Natural killer cell treated with Interleukin-12 subunit alpha and Interleukin-12 subunit beta and Interleukin-15 and Interleukin-18, amount 100 ng/mL, for 72 hours (primary cell): ENCODE results near the gene DGKQ. TPM values are rescaled to one million over a fixed set of nuclear protein-coding genes. Genes with fewer than 3 reads are reported as not detected.
"Not testable (repeated sequence)": the region's sequence is repeated elsewhere in the genome, so short reads cannot be mapped to it uniquely, and the experiment has no call there.

Experiments used
- ATAC-seq, 2 donors: fragments of 150-1000 bp; cut with Tn5 transposase in 1 of 2; sonication (Bioruptor Pico), chemical (Tn5 transposase) in 1 of 2; 2 replicates each; pipeline ENCODE4 v1.10.0; 2021
- DNase-seq: peaks from one replicate; pipeline ENCODE4 v3.0.0; 2022; ENCODE audit warnings: low spot score
- H3K27ac Mint-ChIP-seq, 2 donors: 1 replicate in 1 of 2; 2 replicates in 1 of 2; pipeline ENCODE4 v1.8.0; 2022; ENCODE audit warnings: mixed read lengths in 2 of 2, mild to moderate bottlenecking in 1 of 2, moderate library complexity in 1 of 2
- H3K27me3 Mint-ChIP-seq, 2 donors: 1 replicate in 1 of 2; 2 replicates in 1 of 2; pipeline ENCODE4 v1.8.0; 2022; ENCODE audit warnings: mixed read lengths in 2 of 2
- H3K36me3 Mint-ChIP-seq: one replicate; pipeline ENCODE4 v1.8.0; 2022; ENCODE audit warnings: mixed read lengths
- H3K4me1 Mint-ChIP-seq, 2 donors: 1 replicate in 1 of 2; 2 replicates in 1 of 2; pipeline ENCODE4 v1.8.0; 2022; ENCODE audit warnings: low read depth in 2 of 2, mixed read lengths in 2 of 2, mild to moderate bottlenecking in 1 of 2
- H3K4me3 Mint-ChIP-seq: one replicate; pipeline ENCODE4 v1.8.0; 2022; ENCODE audit warnings: mixed read lengths
- H3K9me3 Mint-ChIP-seq: 2 replicates; pipeline ENCODE4 v1.8.0; 2022; ENCODE audit warnings: mixed read lengths
- total RNA-seq, 2 donors: library from RNA; stranded (reverse); gene quantifications; one replicate each; pipeline ENCODE4 v1.2.3, GENCODE V29; 2022

The DGKQ gene
- total RNA-seq, 2 donors from 2014 or later, result 15.4 to 19.6 TPM

DNA sequence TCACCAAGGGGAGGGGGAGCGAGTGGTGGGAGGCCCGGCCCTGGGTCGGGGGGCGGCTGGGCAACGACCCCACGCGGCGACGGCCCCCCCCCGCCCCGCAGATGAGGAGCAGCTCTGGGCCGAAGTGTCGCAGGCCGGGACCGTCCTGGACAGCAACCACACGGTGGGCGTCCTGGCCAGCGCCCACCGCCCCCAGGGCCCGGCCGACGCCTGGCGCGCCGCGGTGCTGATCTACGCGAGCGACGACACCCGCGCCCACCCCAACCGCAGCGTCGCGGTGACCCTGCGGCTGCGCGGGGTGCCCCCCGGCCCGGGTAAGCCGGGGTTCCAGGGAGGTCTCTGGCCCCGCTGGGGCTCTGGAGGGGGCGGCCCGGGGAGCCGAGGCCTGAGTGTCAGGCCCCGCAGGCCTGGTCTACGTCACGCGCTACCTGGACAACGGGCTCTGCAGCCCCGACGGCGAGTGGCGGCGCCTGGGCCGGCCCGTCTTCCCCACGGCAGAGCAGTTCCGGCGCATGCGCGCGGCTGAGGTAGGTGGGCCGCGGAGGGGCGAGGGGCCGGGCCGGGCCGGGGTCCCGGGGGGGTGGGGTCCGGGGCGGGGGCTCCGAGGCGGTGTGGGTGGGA, 29.4 kb upstream of the DGKQ start:
- Mint-ChIP-seq H3K36me3 (peaks cover 5% of the 10 kb centered on the region), H3K4me3 (no peak overlapping the region), H3K4me1 (peaks cover 0 to 6% of the 10 kb centered on the region in 2 donors), H3K27me3 (peaks cover 23 to 28% of the 10 kb centered on the region in 2 donors), H3K27ac (no peak overlapping the region), H3K9me3 (no peaks in the 10 kb centered on the region)
- ATAC-seq (peak in 1 of 2 donors; percentile 13), DNase-seq (no peak)

DNA sequence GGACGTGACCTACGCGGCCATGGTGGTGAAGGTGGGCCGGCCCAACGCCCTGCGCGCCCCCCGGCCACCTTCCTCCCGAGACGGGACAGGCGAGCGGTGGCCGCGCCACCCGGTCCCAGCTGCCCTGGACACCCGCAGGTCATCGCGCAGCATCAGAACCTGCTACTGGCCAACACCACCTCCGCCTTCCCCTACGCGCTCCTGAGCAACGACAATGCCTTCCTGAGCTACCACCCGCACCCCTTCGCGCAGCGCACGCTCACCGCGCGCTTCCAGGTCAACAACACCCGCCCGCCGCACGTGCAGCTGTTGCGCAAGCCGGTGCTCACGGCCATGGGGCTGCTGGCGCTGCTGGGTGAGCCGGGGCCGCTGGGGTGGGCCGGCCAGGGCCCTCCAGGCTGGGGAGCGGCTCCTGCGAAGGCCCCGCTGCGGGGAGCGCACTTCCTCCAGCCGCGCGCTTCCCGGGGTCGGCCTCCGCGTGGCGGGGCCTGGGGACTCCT, 28.8 kb upstream of the DGKQ start:
- no peak for DNase-seq
- H3K27ac Mint-ChIP-seq, result no peak overlapping the region
- H3K9me3 Mint-ChIP-seq, result no peaks in the 10 kb centered on the region
- peaks cover 19 to 22% of the 10 kb centered on the region in 2 donors for H3K27me3 Mint-ChIP-seq
- peak; percentile 5 to 41 for ATAC-seq
- peaks cover 0 to 6% of the 10 kb centered on the region in 2 donors for H3K4me1 Mint-ChIP-seq
- peaks cover 5% of the 10 kb centered on the region for H3K36me3 Mint-ChIP-seq
- no peak overlapping the region for H3K4me3 Mint-ChIP-seq

DNA sequence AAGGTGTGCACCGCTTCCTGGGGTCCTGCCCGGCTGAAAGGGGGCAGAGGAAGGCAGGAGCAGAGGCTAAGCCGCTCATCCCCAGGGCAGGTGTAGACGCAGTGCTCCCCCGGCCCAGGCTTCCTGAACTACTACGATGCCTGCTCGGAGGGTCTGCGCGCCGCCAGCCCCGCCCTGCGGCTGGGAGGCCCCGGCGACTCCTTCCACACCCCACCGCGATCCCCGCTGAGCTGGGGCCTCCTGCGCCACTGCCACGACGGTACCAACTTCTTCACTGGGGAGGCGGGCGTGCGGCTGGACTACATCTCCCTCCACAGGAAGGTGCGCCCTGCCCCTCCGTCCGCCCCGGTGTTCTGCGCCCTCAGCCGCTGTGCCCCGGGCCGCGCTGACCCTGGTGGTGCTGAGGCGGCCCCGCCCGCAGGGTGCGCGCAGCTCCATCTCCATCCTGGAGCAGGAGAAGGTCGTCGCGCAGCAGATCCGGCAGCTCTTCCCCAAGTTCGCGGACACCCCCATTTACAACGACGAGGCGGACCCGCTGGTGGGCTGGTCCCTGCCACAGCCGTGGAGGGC, 28.3 kb upstream of the DGKQ start:
- Mint-ChIP-seq H3K27me3 (peaks cover 17 to 18% of the 10 kb centered on the region in 2 donors), H3K4me1 (peaks cover 0 to 6% of the 10 kb centered on the region in 2 donors), H3K4me3 (no peak overlapping the region), H3K36me3 (no peaks in the 10 kb centered on the region), H3K9me3 (no peaks in the 10 kb centered on the region), H3K27ac (no peak overlapping the region)
- DNase-seq (no peak), ATAC-seq (no peak)

- no peak for DNase-seq
- H3K4me3 Mint-ChIP-seq, result no peak overlapping the region
- H3K27ac Mint-ChIP-seq, result no peak overlapping the region
- no peaks in the 10 kb centered on the region for H3K9me3 Mint-ChIP-seq
- H3K4me1 Mint-ChIP-seq, result peaks cover 0 to 6% of the 10 kb centered on the region in 2 donors
- H3K36me3 Mint-ChIP-seq, result no peaks in the 10 kb centered on the region
- no peak for ATAC-seq
- peaks cover 15 to 16% of the 10 kb centered on the region in 2 donors for H3K27me3 Mint-ChIP-seq
Observed at GRCh38 chr4:1000686-1001260, 27.4 kb upstream of the DGKQ start.

DNA sequence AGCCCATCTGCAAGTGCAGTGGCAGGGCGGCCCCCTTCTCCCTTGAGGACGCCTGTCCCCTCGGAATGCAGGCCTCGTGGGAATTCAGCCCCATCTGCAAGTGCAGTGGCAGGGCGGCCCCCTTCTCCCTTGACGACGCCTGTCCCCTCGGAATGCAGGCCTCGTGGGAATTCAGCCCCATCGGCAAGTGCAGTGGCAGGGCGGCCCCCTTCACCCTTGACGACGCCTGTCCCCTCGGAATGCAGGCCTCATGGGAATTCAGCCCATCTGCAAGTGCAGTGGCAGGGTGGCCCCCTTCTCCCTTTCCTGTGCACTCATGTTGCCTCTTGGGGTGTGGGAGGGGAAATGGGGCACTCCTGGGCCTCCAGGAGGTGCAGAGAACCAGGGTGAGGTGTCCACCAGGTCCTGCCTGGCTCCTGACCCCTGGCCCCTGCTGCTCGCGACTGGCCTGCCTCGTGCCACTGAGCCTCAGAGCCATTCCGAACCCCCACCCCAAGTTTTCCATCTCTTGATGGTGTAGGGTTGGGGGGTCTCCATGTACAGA, 26.6 kb upstream of the DGKQ start:
- ATAC-seq (no peak), DNase-seq (no peak)
- Mint-ChIP-seq H3K27ac (no peak overlapping the region), H3K4me3 (no peak overlapping the region), H3K36me3 (no peaks in the 10 kb centered on the region), H3K4me1 (peaks cover 0 to 6% of the 10 kb centered on the region in 2 donors), H3K9me3 (no peaks in the 10 kb centered on the region), H3K27me3 (peaks cover 15 to 16% of the 10 kb centered on the region in 2 donors)

DNA sequence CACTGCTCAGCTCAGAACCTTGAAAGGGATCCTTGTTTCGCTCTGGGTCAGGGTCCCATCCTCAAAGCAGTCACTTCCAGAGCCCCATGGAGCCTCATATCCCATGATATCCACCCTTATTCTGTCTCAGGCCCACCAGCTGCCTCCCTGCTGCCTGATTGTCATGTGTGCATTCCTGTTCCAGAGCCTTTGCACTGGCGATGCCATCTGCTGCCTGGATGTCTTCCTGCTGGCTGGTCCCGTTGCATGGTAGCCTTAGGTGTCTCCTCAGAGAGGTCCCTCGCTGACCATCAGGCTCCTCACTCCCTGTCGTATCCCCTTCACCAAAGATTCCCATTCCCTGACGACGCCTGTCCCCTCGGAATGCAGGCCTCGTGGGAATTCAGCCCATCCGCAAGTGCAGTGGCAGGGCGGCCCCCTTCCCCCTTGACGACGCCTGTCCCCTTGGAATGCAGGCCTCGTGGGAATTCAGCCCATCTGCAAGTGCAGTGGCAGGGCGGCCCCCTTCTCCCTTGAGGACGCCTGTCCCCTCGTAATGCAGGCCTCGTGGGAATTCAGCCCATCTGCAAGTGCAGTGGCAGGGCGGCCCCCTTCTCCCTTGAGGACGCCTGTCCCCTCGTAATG, 26.0 kb upstream of the DGKQ start:
- H3K9me3 Mint-ChIP-seq, H3K4me3 Mint-ChIP-seq, H3K27ac Mint-ChIP-seq, ATAC-seq, H3K4me1 Mint-ChIP-seq, DNase-seq, H3K36me3 Mint-ChIP-seq: not testable (repeated sequence)
- peaks cover 15 to 16% of the 10 kb centered on the region in 2 donors for H3K27me3 Mint-ChIP-seq

- H3K4me1 Mint-ChIP-seq, result peaks cover 0 to 6% of the 10 kb centered on the region in 2 donors
- H3K4me3 Mint-ChIP-seq, result no peak overlapping the region
- no peak for DNase-seq
- H3K27me3 Mint-ChIP-seq, result peaks cover 13 to 15% of the 10 kb centered on the region in 2 donors
- H3K9me3 Mint-ChIP-seq, result no peaks in the 10 kb centered on the region
- H3K36me3 Mint-ChIP-seq, result no peaks in the 10 kb centered on the region
- no peak overlapping the region for H3K27ac Mint-ChIP-seq
- no peak for ATAC-seq
Observed at GRCh38 chr4:998096-998691, 24.8 kb upstream of the DGKQ start.

GRCh38 chr4:997375-998071, 24.2 kb upstream of the DGKQ start:
- ATAC-seq, result peak; percentile 6 to 9
- H3K4me3 Mint-ChIP-seq, result no peak overlapping the region
- H3K36me3 Mint-ChIP-seq, result no peaks in the 10 kb centered on the region
- no peaks in the 10 kb centered on the region for H3K9me3 Mint-ChIP-seq
- H3K27ac Mint-ChIP-seq, result no peak overlapping the region
- peaks cover 0 to 6% of the 10 kb centered on the region in 2 donors for H3K4me1 Mint-ChIP-seq
- peaks cover 13 to 15% of the 10 kb centered on the region in 2 donors for H3K27me3 Mint-ChIP-seq
- DNase-seq, result no peak

- H3K4me3 Mint-ChIP-seq, result no peak overlapping the region
- H3K36me3 Mint-ChIP-seq, result no peaks in the 10 kb centered on the region
- peaks cover 0 to 6% of the 10 kb centered on the region in 2 donors for H3K4me1 Mint-ChIP-seq
- H3K9me3 Mint-ChIP-seq, result no peaks in the 10 kb centered on the region
- H3K27ac Mint-ChIP-seq, result no peak overlapping the region
- DNase-seq (no peak), ATAC-seq (no peak)
- H3K27me3 Mint-ChIP-seq, result peaks cover 11 to 15% of the 10 kb centered on the region in 2 donors
Observed at GRCh38 chr4:996997-997374, 23.6 kb upstream of the DGKQ start.

- no peaks in the 10 kb centered on the region for H3K36me3 Mint-ChIP-seq
- ATAC-seq, result no peak
- peaks cover 11 to 15% of the 10 kb centered on the region in 2 donors for H3K27me3 Mint-ChIP-seq
- DNase-seq, result no peak
- peaks cover 0 to 6% of the 10 kb centered on the region in 2 donors for H3K4me1 Mint-ChIP-seq
- H3K9me3 Mint-ChIP-seq, result no peaks in the 10 kb centered on the region
- no peak overlapping the region for H3K27ac Mint-ChIP-seq
- no peak overlapping the region for H3K4me3 Mint-ChIP-seq
Observed at GRCh38 chr4:996030-996996, 22.9 kb upstream of the DGKQ start.

GRCh38 chr4:995311-996026, 22.1 kb upstream of the DGKQ start:
- no peaks in the 10 kb centered on the region for H3K36me3 Mint-ChIP-seq
- DNase-seq (no peak), ATAC-seq (no peak)
- peaks cover 0 to 6% of the 10 kb centered on the region in 2 donors for H3K4me1 Mint-ChIP-seq
- peaks cover 11 to 15% of the 10 kb centered on the region in 2 donors for H3K27me3 Mint-ChIP-seq
- no peak overlapping the region for H3K4me3 Mint-ChIP-seq
- H3K27ac Mint-ChIP-seq, result no peak overlapping the region
- H3K9me3 Mint-ChIP-seq, result no peaks in the 10 kb centered on the region
